ENCODE results near the gene PRAC2. TPM values are rescaled to one million over a fixed set of nuclear protein-coding genes. Genes with fewer than 3 reads are reported as not detected.
"Not testable (repeated sequence)": the region's sequence is repeated elsewhere in the genome, so short reads cannot be mapped to it uniquely, and the experiment has no call there.

Gene PRAC2
- total RNA-seq, 1 donor from 2014 or later: not detected

DNA sequence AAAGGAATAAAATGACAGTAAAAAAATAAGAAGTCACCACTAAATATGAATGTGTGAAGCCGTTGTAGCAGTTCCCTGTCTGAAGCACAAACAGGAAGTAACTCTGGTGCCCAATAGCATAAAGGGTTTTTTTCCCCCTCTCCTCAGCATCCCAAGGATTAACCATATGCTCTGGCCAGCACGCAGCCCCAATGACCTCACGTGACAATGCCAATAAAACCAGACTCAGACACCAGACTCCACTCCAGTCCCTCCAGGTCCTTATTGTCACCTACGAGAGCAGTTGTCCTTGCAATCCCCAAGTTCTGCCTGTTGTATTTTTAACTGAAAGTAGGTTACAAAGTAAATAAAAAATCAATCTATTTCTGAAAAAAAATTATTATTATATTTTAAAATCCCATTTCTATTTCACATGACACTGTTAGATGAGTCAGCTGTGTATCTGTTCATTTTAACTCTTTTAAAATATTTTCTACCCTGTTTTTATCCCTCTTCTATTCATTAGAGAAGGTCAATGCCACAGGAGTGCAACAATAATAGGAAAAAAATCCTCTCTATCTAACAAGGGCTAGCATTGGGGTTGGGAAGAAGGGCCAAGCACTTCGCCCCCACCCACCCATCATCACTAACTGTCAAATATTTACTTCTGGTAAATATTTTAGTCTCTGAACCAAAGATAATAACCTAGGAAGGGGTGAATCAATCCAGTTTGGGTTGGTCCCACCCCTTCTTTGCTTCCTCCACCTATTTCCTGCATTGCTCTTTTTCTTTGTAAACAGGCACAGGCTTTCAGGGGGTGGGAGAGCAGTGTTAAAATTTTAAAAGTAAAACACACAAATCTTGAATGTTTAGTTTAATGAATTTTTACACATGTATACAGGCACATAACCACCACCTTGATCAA, 7.2 kb upstream of the PRAC2 start:
- Mint-ChIP-seq H3K9me3 (ENCODE audit: unreplicated experiment) (peaks cover 2% of the 10 kb centered on the region), H3K4me3 (ENCODE audit: unreplicated experiment) (no peak overlapping the region), H3K27ac (ENCODE audit: unreplicated experiment) (no peak overlapping the region), H3K27me3 (ENCODE audit: low read depth, unreplicated experiment) (peaks cover 82% of the 10 kb centered on the region), H3K4me1 (ENCODE audit: low read depth, unreplicated experiment) (no peaks in the 10 kb centered on the region), H3K36me3 (ENCODE audit: low read depth, unreplicated experiment) (peaks cover 2% of the 10 kb centered on the region)
- no peaks in the 10 kb centered on the region for H3K4me1 ChIP-seq (ENCODE audit: insufficient read depth, low read length)
- H3K4me2 ChIP-seq (ENCODE audit: low read length): no peak overlapping the region
- no peak for FAIRE-seq
- peaks cover 4% of the 10 kb centered on the region for H3K9me3 ChIP-seq (ENCODE audit: insufficient read depth, low read depth, low read length)
- peaks cover 77% of the 10 kb centered on the region for H3K27me3 ChIP-seq (ENCODE audit: insufficient read depth, low read length)
- TF ChIP-seq EZH2 (IDR thresholded peaks at IDR 0.05; ENCODE audit: insufficient read depth, low read length): no peak
- TF ChIP-seq, protein P1, sequence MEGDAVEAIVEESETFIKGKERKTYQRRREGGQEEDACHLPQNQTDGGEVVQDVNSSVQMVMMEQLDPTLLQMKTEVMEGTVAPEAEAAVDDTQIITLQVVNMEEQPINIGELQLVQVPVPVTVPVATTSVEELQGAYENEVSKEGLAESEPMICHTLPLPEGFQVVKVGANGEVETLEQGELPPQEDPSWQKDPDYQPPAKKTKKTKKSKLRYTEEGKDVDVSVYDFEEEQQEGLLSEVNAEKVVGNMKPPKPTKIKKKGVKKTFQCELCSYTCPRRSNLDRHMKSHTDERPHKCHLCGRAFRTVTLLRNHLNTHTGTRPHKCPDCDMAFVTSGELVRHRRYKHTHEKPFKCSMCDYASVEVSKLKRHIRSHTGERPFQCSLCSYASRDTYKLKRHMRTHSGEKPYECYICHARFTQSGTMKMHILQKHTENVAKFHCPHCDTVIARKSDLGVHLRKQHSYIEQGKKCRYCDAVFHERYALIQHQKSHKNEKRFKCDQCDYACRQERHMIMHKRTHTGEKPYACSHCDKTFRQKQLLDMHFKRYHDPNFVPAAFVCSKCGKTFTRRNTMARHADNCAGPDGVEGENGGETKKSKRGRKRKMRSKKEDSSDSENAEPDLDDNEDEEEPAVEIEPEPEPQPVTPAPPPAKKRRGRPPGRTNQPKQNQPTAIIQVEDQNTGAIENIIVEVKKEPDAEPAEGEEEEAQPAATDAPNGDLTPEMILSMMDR (IDR thresholded peaks at IDR 0.05; ENCODE audit: insufficient read depth, low read depth, low read length): no peak
- H3K4me3 ChIP-seq (ENCODE audit: insufficient read depth, low read depth, low read length): no peak overlapping the region
- no peak for DNase-seq (ENCODE audit: low read depth)
- H2AFZ ChIP-seq (ENCODE audit: low read depth, low read length): no peak overlapping the region
- H3K27ac ChIP-seq (ENCODE audit: low read depth, low read length): no peak overlapping the region
- H4K20me1 ChIP-seq (ENCODE audit: insufficient read depth, low read length): peaks cover 9% of the 10 kb centered on the region
- H3K79me2 ChIP-seq (ENCODE audit: insufficient read depth, low read length): no peaks in the 10 kb centered on the region
- no peaks in the 10 kb centered on the region for H3K36me3 ChIP-seq (ENCODE audit: insufficient read depth, low read length)
- no peak overlapping the region for H3K9ac ChIP-seq (ENCODE audit: low read length)

DNA sequence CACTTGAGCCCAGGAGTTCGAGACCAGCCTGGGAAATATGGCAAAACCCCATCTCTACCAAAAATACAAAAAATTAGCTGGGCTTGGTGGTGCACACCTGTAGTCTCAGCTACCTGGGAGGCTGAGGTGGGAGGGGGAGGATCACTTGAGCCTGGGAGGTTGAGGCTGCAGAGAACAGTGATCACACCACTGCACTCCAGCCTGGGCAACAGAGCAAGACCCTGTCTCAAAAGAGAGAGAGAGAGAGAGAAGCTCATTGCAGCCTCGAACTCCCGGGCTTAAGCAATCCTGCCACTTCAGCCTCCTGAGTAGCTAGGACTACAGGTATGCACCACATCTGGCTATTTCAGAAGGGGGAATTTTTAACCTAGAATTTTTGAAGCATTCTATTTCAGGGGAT, 6.4 kb upstream of the PRAC2 start:
- H3K27ac ChIP-seq (ENCODE audit: low read depth, low read length); H3K9ac ChIP-seq (ENCODE audit: low read length); H3K9me3 Mint-ChIP-seq (ENCODE audit: unreplicated experiment); H4K20me1 ChIP-seq (ENCODE audit: insufficient read depth, low read length); H3K36me3 ChIP-seq (ENCODE audit: insufficient read depth, low read length); H3K9me3 ChIP-seq (ENCODE audit: insufficient read depth, low read depth, low read length); H3K36me3 Mint-ChIP-seq (ENCODE audit: low read depth, unreplicated experiment); FAIRE-seq; H3K4me3 ChIP-seq (ENCODE audit: insufficient read depth, low read depth, low read length); H3K4me3 Mint-ChIP-seq (ENCODE audit: unreplicated experiment); H2AFZ ChIP-seq (ENCODE audit: low read depth, low read length); DNase-seq (ENCODE audit: low read depth); H3K4me1 ChIP-seq (ENCODE audit: insufficient read depth, low read length); H3K4me1 Mint-ChIP-seq (ENCODE audit: low read depth, unreplicated experiment); H3K4me2 ChIP-seq (ENCODE audit: low read length); H3K79me2 ChIP-seq (ENCODE audit: insufficient read depth, low read length); H3K27ac Mint-ChIP-seq (ENCODE audit: unreplicated experiment): not testable (repeated sequence)
- peaks cover 79% of the 10 kb centered on the region for H3K27me3 ChIP-seq (ENCODE audit: insufficient read depth, low read length)
- peaks cover 85% of the 10 kb centered on the region for H3K27me3 Mint-ChIP-seq (ENCODE audit: low read depth, unreplicated experiment)

DNA sequence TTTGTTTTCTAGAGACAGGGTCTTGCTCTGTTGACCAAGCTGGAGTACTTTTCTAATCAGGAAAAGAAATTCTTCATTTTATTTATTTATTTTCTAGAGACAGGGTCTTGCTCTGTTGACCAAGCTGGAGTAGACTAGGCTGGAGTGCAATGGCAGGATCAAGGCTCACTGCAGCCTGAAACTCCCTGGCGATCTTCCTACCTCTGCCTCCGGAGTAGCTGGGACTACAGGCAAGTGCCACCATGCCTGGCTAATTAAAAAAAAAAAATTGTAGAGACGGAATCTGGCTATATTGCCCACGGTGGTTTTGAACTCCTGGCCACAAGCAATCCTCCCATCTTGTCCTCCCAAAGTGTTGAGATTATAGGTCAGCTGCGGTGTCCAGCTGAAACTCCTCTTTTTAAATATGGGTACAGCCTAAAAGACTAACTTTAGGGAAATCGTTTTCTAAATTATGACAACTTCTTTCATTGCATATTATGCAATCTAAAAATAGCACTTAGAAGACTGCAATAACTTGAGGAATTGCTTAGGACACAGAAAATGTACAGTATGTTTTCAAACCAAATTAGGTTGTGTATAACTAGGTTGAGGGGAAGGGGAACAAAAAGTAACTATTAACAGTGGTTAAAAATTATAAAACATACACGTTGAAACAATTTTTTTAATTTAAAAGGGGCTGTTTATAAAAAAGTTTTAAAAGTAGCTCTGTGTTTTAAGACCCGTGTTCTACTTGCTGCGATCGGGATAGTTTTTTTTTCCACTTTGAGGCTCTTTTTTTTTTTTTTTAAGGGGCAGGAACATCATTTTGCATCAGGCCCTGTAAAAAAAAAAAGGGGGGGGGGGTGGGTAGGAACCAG, 5.4 kb upstream of the PRAC2 start:
- H3K9ac ChIP-seq (ENCODE audit: low read length): no peak overlapping the region
- no peaks in the 10 kb centered on the region for H3K36me3 ChIP-seq (ENCODE audit: insufficient read depth, low read length)
- no peak overlapping the region for H2AFZ ChIP-seq (ENCODE audit: low read depth, low read length)
- TF ChIP-seq, protein P1 (IDR thresholded peaks at IDR 0.05; ENCODE audit: insufficient read depth, low read depth, low read length): no peak
- no peak for TF ChIP-seq EZH2 (IDR thresholded peaks at IDR 0.05; ENCODE audit: insufficient read depth, low read length)
- H3K9me3 ChIP-seq (ENCODE audit: insufficient read depth, low read depth, low read length): peaks cover 9% of the 10 kb centered on the region
- no peak overlapping the region for H3K4me2 ChIP-seq (ENCODE audit: low read length)
- peaks cover 90% of the 10 kb centered on the region for H3K27me3 Mint-ChIP-seq (ENCODE audit: low read depth, unreplicated experiment)
- no peak overlapping the region for H3K27ac Mint-ChIP-seq (ENCODE audit: unreplicated experiment)
- H3K79me2 ChIP-seq (ENCODE audit: insufficient read depth, low read length): no peaks in the 10 kb centered on the region
- no peak overlapping the region for H3K4me3 Mint-ChIP-seq (ENCODE audit: unreplicated experiment)
- H3K9me3 Mint-ChIP-seq (ENCODE audit: unreplicated experiment): peaks cover 2% of the 10 kb centered on the region
- no peak for DNase-seq (ENCODE audit: low read depth)
- no peak for FAIRE-seq
- no peaks in the 10 kb centered on the region for H3K4me1 ChIP-seq (ENCODE audit: insufficient read depth, low read length)
- peaks cover 2% of the 10 kb centered on the region for H3K36me3 Mint-ChIP-seq (ENCODE audit: low read depth, unreplicated experiment)
- H4K20me1 ChIP-seq (ENCODE audit: insufficient read depth, low read length): peaks cover 9% of the 10 kb centered on the region
- H3K27me3 ChIP-seq (ENCODE audit: insufficient read depth, low read length): peaks cover 82% of the 10 kb centered on the region
- H3K4me1 Mint-ChIP-seq (ENCODE audit: low read depth, unreplicated experiment): no peaks in the 10 kb centered on the region
- H3K4me3 ChIP-seq (ENCODE audit: insufficient read depth, low read depth, low read length): no peak overlapping the region
- H3K27ac ChIP-seq (ENCODE audit: low read depth, low read length): no peak overlapping the region

All from astrocyte (in vitro differentiated cells and primary cell).